ENCODE data around the gene UBXN10. TPM values are rescaled to one million over a fixed set of nuclear protein-coding genes. Genes with fewer than 3 reads are reported as not detected.

Gene UBXN10
- total RNA-seq, 3 donors from 2014 or later, result 1.3 to 6.6 (median 4.9) TPM

GRCh38 chr1:20167126-20167525, 18.8 kb upstream of the UBXN10 start:
- Histone ChIP-seq H3K9me3 (no peaks in the 10 kb centered on the region), H3K36me3 (no peaks in the 10 kb centered on the region), H3K4me1 (no peaks in the 10 kb centered on the region), H3K27ac (no peak overlapping the region), H3K27me3 (no peaks in the 10 kb centered on the region), H3K4me3 (no peak overlapping the region)
- no peak for DNase-seq (ENCODE audit: low spot score in 2 of 2)
- TF ChIP-seq POLR2AphosphoS5 (IDR thresholded peaks at IDR 0.05) (no peak), POLR2A (IDR thresholded peaks at IDR 0.05) (no peak)
- TF ChIP-seq, protein P1, sequence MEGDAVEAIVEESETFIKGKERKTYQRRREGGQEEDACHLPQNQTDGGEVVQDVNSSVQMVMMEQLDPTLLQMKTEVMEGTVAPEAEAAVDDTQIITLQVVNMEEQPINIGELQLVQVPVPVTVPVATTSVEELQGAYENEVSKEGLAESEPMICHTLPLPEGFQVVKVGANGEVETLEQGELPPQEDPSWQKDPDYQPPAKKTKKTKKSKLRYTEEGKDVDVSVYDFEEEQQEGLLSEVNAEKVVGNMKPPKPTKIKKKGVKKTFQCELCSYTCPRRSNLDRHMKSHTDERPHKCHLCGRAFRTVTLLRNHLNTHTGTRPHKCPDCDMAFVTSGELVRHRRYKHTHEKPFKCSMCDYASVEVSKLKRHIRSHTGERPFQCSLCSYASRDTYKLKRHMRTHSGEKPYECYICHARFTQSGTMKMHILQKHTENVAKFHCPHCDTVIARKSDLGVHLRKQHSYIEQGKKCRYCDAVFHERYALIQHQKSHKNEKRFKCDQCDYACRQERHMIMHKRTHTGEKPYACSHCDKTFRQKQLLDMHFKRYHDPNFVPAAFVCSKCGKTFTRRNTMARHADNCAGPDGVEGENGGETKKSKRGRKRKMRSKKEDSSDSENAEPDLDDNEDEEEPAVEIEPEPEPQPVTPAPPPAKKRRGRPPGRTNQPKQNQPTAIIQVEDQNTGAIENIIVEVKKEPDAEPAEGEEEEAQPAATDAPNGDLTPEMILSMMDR (IDR thresholded peaks at IDR 0.05), result no peak
- intact Hi-C loops (cut with DNase I; ENCODE audit: low total_unique reads), result loop anchor here (5.0 kb wide), 1 partner anchor 745 kb away; no protein-coding TSS in a partner anchor

DNA sequence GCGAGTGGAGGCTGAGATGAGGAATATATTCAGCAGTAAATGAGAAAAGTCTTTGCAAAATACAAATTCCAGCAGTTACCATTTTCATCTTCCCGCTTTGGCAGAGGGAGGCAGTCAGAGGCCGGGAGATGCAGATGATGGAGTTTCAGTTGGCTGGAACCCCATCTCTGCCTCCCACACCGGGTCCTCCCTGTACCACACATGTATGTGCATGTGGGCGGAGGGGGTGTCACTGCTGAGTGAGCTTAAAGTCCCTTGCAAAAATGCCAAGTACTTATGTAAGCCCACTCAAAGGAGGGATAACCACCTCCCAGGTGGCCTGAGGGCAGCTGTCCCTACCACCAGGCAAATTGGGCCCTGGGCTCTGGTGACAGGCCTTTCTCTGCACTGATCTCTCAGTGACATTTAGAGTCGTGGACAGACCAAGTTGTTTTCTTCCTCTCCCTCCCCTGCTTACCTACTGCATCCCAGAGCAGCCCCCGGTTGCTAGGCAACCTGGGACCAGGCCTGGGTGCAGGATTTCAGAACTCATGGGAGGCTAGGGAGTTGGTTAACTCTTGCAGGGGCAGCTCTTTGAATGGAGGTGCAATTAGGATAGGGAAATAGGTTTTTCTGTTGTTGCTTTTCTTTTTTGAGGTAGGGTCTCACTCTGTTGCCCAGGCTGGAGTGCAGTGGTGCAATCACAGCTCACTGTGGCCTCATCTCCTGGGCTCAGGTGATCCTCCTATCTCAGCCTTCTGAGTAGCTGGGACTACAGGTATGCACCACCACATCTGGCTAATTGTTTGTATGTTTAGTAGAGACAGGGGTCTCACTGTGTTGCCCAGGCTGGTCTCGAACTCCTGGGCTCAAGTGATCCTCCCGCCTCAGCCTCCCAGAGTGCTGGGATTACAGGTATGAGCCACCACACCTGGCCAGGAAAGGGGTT, 17.1 kb upstream of the UBXN10 start:
- intact Hi-C loops (cut with DNase I; ENCODE audit: low total_unique reads), result loop anchor here (5.0 kb wide), 1 partner anchor 747 kb away; no protein-coding TSS in a partner anchor
- Histone ChIP-seq H3K4me3 (no peak overlapping the region), H3K27ac (no peak overlapping the region), H3K27me3 (no peaks in the 10 kb centered on the region), H3K4me1 (no peaks in the 10 kb centered on the region), H3K9me3 (no peaks in the 10 kb centered on the region), H3K36me3 (no peaks in the 10 kb centered on the region)
- DNase-seq (ENCODE audit: low spot score in 2 of 2), result no peak
- TF ChIP-seq POLR2A (IDR thresholded peaks at IDR 0.05), result no peak
- TF ChIP-seq POLR2AphosphoS5 (IDR thresholded peaks at IDR 0.05), result no peak
- TF ChIP-seq, protein P1 (IDR thresholded peaks at IDR 0.05), result no peak

- H3K27me3 ChIP-seq, result no peaks in the 10 kb centered on the region
- TF ChIP-seq POLR2AphosphoS5 (IDR thresholded peaks at IDR 0.05), result no peak
- TF ChIP-seq, protein P1 (IDR thresholded peaks at IDR 0.05), result no peak
- intact Hi-C loops (cut with DNase I; ENCODE audit: low total_unique reads), result loop anchor here (5.0 kb wide), 1 partner anchor 748 kb away; no protein-coding TSS in a partner anchor
- H3K4me1 ChIP-seq, result no peaks in the 10 kb centered on the region
- no peaks in the 10 kb centered on the region for H3K9me3 ChIP-seq
- H3K27ac ChIP-seq, result no peak overlapping the region
- no peak overlapping the region for H3K4me3 ChIP-seq
- H3K36me3 ChIP-seq, result no peaks in the 10 kb centered on the region
- DNase-seq (ENCODE audit: low spot score in 2 of 2), result no peak
These were observed 16.0 kb upstream of the UBXN10 start for GRCh38 chr1:20169932-20170331.

DNA sequence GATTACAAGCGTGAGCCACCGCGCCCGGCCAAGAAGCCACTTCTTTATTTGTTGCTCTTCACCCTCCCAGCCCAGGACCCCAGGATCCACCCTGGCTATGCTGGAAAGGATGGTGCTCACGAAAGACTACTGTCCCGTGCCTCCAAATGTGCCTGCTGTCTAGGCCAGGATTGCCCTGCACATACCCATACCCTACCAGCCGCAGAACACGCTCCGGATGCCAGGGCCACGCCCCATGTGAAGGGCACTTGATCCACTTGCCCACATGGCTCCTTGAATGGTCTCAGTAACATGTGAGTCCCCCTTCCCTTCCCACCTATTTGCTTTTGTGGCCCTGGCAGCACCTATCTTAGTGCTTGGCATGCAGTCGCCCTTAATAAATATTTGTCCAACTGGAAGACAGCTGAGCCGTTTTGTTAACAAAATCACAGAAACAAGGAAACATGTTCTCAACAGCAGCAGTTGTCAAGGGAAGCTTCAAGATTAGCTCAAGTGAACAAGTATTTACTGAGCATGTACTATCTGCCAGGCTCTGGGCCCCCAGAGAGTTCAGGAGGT, 13.8 kb upstream of the UBXN10 start:
- TF ChIP-seq POLR2AphosphoS5 (IDR thresholded peaks at IDR 0.05) (no peak), POLR2A (IDR thresholded peaks at IDR 0.05) (no peak)
- TF ChIP-seq, protein P1 (IDR thresholded peaks at IDR 0.05), result no peak
- DNase-seq (ENCODE audit: low spot score in 2 of 2), result no peak
- intact Hi-C loops (cut with DNase I; ENCODE audit: low total_unique reads), result no loop called here
- no peaks in the 10 kb centered on the region for H3K36me3 ChIP-seq
- H3K4me3 ChIP-seq, result no peak overlapping the region
- no peaks in the 10 kb centered on the region for H3K27me3 ChIP-seq
- no peak overlapping the region for H3K27ac ChIP-seq
- no peaks in the 10 kb centered on the region for H3K4me1 ChIP-seq
- no peaks in the 10 kb centered on the region for H3K9me3 ChIP-seq

All from breast epithelium (tissue), 4 donors.